K562 (cell line): Measurements from ENCODE around the gene OR7D2. TPM values are rescaled to one million over a fixed set of nuclear protein-coding genes. Genes with fewer than 3 reads are reported as not detected.

ENCODE experiments used
- ATAC-seq: fragments of 200-7000 bp; cut with Tn5 transposase; 3 replicates; pipeline ENCODE4 v1.9.1; 2020; ENCODE audit warnings: moderate library complexity
- BruUV-seq: library from RNA; stranded (reverse); fragments of 400-500 nt; replicated peaks from 2 replicates; lab custom pipeline; 2021; lab: Mats Ljungman, UMichigan
- CTCF ChIA-PET: fragments of 300-600 bp; formaldehyde crosslinking; extraction: SDS; loops from one replicate; lab custom pipeline; 2021; ENCODE audit warnings: low intra/inter-chr PET ratio; lab: Yijun Ruan, JAX
- POLR2A ChIA-PET: fragments of 300-600, 350-650 bp; sonication (Branson Sonifier 250); formaldehyde crosslinking; extraction: SDS; loops from one replicate; lab custom pipeline; 2021; ENCODE audit warnings: antibody characterized with exemption, inconsistent platforms; lab: Yijun Ruan, JAX
- DNase-seq, 4 experiments: peaks; one replicate each; pipeline versions ENCODE4 v3.0.0 to v3.0.0-alpha.2; 2011 to 2018; ENCODE audit warnings: low spot score in 3 of 4, mixed read lengths in 3 of 4; ENCODE audit errors: extremely low read depth in 1 of 4
- FAIRE-seq: peaks from 2 replicates; lab custom pipeline; 2011; peaks lifted over from hg19 to GRCh38; lab: Jason Lieb, UNC
- H2AFZ ChIP-seq: 2 replicates; pipeline ENCODE4 v1.6.0; 2011; ENCODE audit warnings: low read depth, low read length, control low read depth, inconsistent platforms
- H3K27ac ChIP-seq: fragments of 200-600 bp; 3 replicates; pipeline ENCODE4 v1.8.0; 2011; ENCODE audit warnings: low read depth, mild to moderate bottlenecking, control low read depth, inconsistent platforms, low read length, moderate library complexity, mixed read lengths; ENCODE audit errors: extremely low read depth
- H3K27me3 ChIP-seq, 2 experiments: fragments of 300-600 bp in 1 of 2; 2 replicates in 1 of 2; 3 replicates in 1 of 2; pipeline versions ENCODE4 v1.6.0 to v1.8.0; 2011; ENCODE audit warnings: inconsistent platforms in 2 of 2, low read length in 2 of 2, mild to moderate bottlenecking in 1 of 2, mixed read lengths in 1 of 2, moderate library complexity in 1 of 2; ENCODE audit not compliant: control insufficient read depth in 2 of 2, insufficient read depth in 2 of 2
- H3K36me3 ChIP-seq: fragments of 300-600 bp; 3 replicates; pipeline ENCODE4 v1.8.0; 2011; ENCODE audit warnings: mild to moderate bottlenecking, low read length, inconsistent platforms; ENCODE audit not compliant: control insufficient read depth, insufficient read depth
- H3K4me1 ChIP-seq, 2 experiments: fragments of 200-600 bp in 1 of 2; replicated peaks in 1 of 2; 2 replicates in 1 of 2; 3 replicates in 1 of 2; pipeline versions ENCODE4 v1.5.1 to v1.8.0; 2011; ENCODE audit warnings: inconsistent platforms in 2 of 2, low read length in 2 of 2, mild to moderate bottlenecking in 1 of 2, mixed read lengths in 1 of 2, moderate library complexity in 1 of 2; ENCODE audit not compliant: control insufficient read depth in 2 of 2, insufficient read depth in 2 of 2
- H3K4me2 ChIP-seq: 2 replicates; pipeline ENCODE4 v1.6.1; 2011; ENCODE audit warnings: low read length, control low read depth, inconsistent platforms, mixed read lengths; ENCODE audit not compliant: insufficient read depth
- H3K4me3 ChIP-seq: fragments of 200-600 bp; sonication (generic), shearing (Covaris generic); 2 replicates; pipeline ENCODE4 v1.5.1; 2016; ENCODE audit warnings: control low read depth, inconsistent platforms
- H3K79me2 ChIP-seq: fragments of 200-600 bp; 3 replicates; pipeline ENCODE4 v1.8.0; 2011; ENCODE audit warnings: low read length, inconsistent platforms; ENCODE audit not compliant: control insufficient read depth, insufficient read depth
- H3K9ac ChIP-seq, 2 experiments: 2 replicates each; pipeline versions ENCODE4 v1.6.0 to v1.6.1; 2011; ENCODE audit warnings: low read depth in 2 of 2, low read length in 2 of 2, control low read depth in 1 of 2, inconsistent platforms in 1 of 2, mild to moderate bottlenecking in 1 of 2, mixed read lengths in 1 of 2; ENCODE audit not compliant: insufficient read depth in 1 of 2
- H3K9me1 ChIP-seq: one replicate; pipeline ENCODE4 v1.6.0; 2011; ENCODE audit warnings: inconsistent platforms, mild to moderate bottlenecking, low read length, moderate library complexity; ENCODE audit not compliant: control insufficient read depth, insufficient read depth
- H3K9me3 ChIP-seq: replicated peaks from 2 replicates; pipeline ENCODE4 v1.5.1; 2011; ENCODE audit warnings: low read depth, low read length, inconsistent platforms; ENCODE audit not compliant: control insufficient read depth, insufficient read depth
- H4K20me1 ChIP-seq: replicated peaks from 2 replicates; pipeline ENCODE4 v1.6.1; 2011; ENCODE audit warnings: low read length, inconsistent platforms, mixed read lengths; ENCODE audit not compliant: control insufficient read depth, insufficient read depth
- CLOCK ChIP-seq: fragments of 250-450 bp; sonication (Bioruptor Pico); IDR thresholded peaks from 2 replicates; pipeline ENCODE4 v1.4.0; 2020; ENCODE audit warnings: mild to moderate bottlenecking, moderate library complexity, borderline replicate concordance
- ETV6 ChIP-seq, 3 experiments: fragments of 150-350 bp in 1 of 3; sonication (generic) in 1 of 3; formaldehyde crosslinking in 1 of 3; IDR thresholded peaks; 2 replicates each; pipeline versions ENCODE4 v1.6.1 to v1.8.0; 2014 to 2022; ENCODE audit warnings: borderline replicate concordance in 2 of 3, low read depth in 2 of 3, antibody characterized with exemption in 1 of 3, low read length in 1 of 3, mild to moderate bottlenecking in 1 of 3, missing genetic modification reagents in 1 of 3
- HIVEP1 ChIP-seq: fragments of 250-450 bp; sonication (Bioruptor Pico); IDR thresholded peaks from 2 replicates; pipeline ENCODE4 v1.4.0; 2020; ENCODE audit warnings: mild to moderate bottlenecking
- HSF4 ChIP-seq: fragments of 250-450 bp; sonication (Bioruptor Pico); IDR thresholded peaks from 2 replicates; pipeline ENCODE4 v2.1.2; 2022; ENCODE audit warnings: mild to moderate bottlenecking, moderate library complexity, borderline replicate concordance
- MEF2D ChIP-seq: conservative IDR thresholded peaks from 2 replicates; pipeline ENCODE4 v1.6.1; 2016; ENCODE audit warnings: low read depth, missing genetic modification characterization, missing compliant biosample characterization
- MTF1 ChIP-seq: fragments of 250-450 bp; sonication (Bioruptor Pico); IDR thresholded peaks from 2 replicates; pipeline ENCODE4 v1.9.0; 2021; ENCODE audit warnings: moderate library complexity, mild to moderate bottlenecking, inconsistent platforms, borderline replicate concordance
- PTRF ChIP-seq: fragments of 450-650 bp; IDR thresholded peaks from 2 replicates; pipeline ENCODE4 v1.6.1; 2016; ENCODE audit warnings: mild to moderate bottlenecking, missing genetic modification characterization, missing compliant biosample characterization
- SRSF7 ChIP-seq: fragments of 200-400 bp; formaldehyde crosslinking; optimal IDR thresholded peaks from 2 replicates; pipeline ENCODE3; 2017; ENCODE audit warnings: mild to moderate bottlenecking, low read depth, low read length
- YY1 ChIP-seq, 3 experiments: IDR thresholded peaks; 2 replicates each; pipeline ENCODE4 v1.6.1; 2011; ENCODE audit warnings: low read length in 2 of 3, mild to moderate bottlenecking in 2 of 3, moderate library complexity in 2 of 3, borderline replicate concordance in 1 of 3, control low read depth in 1 of 3, low read depth in 1 of 3; ENCODE audit not compliant: insufficient read depth in 3 of 3, insufficient replicate concordance in 2 of 3, control insufficient read depth in 1 of 3, insufficient read length in 1 of 3; ENCODE audit errors: extremely low read depth in 1 of 3
- ZNF644 ChIP-seq: fragments of 200-800 bp; sonication (Bioruptor generic); IDR thresholded peaks from 2 replicates; pipeline ENCODE4 v1.6.1; 2016; ENCODE audit warnings: low read depth, missing genetic modification characterization, missing compliant biosample characterization
- ZNF76 ChIP-seq: fragments of 250-450 bp; sonication (Bioruptor Pico); IDR thresholded peaks from 2 replicates; pipeline ENCODE4 v1.4.0; 2020; ENCODE audit warnings: mild to moderate bottlenecking, moderate library complexity, borderline replicate concordance
- WGBS: fragments of 100-300 bp; shearing (Covaris generic); methylation state at CpG from one replicate; pipeline ENCODE4 v1.1.6; 2016; ENCODE audit warnings: low coverage, mixed read lengths; ENCODE audit not compliant: insufficient coverage; ENCODE audit errors: missing lambda C conversion rate; 5-methylcytosine and 5-hydroxymethylcytosine counted together
- in situ Hi-C: fragments of 300-500 bp; cut with MboI; formaldehyde crosslinking; loops from 4 replicates; pipeline ENCODE4 v1.15.0; 2018; ENCODE audit warnings: inconsistent platforms, mixed read lengths
- intact Hi-C: fragments of 100-400 bp; cut with micrococcal nuclease; formaldehyde crosslinking; loops from 2 replicates; pipeline ENCODE4 v1.14.2; 2022
- polyA plus RNA-seq, 8 experiments: library from polyadenylated mRNA; depleted of rRNA in 4 of 8; stranded (reverse) in 5 of 8; unstranded in 3 of 8; fragments of >200 nt; fragmentation: Nextera tagmentation in 2 of 8; fragmentation: Illumina TruSeq in 1 of 8; extraction: Ambion mirVana in 2 of 8; extraction: Trizol in 1 of 8; gene quantifications; 2 replicates each; pipeline versions ENCODE4 v1.2.1 to v1.2.3, GENCODE V29; 2011 to 2014; ENCODE audit warnings: inconsistent platforms in 1 of 8, missing spikeins in 1 of 8
- total RNA-seq, 7 experiments: library from RNA; depleted of rRNA in 6 of 7; stranded (reverse); fragments of >200 nt in 6 of 7; fragmentation: Illumina TruSeq in 2 of 7; extraction: Trizol in 2 of 7; gene quantifications; 2 replicates each; pipeline versions ENCODE4 v1.2.1 to v1.2.3, GENCODE V29; 2011 to 2021; ENCODE audit warnings: low replicate concordance in 1 of 7
- TF ChIP-seq, protein P1 (sequence below), 2 experiments: IDR thresholded peaks; 2 replicates each; pipeline ENCODE4 v1.6.1; 2011; ENCODE audit warnings: borderline replicate concordance in 1 of 2, control low read depth in 1 of 2, low read depth in 1 of 2, low read length in 1 of 2, mild to moderate bottlenecking in 1 of 2, mixed read lengths in 1 of 2, moderate library complexity in 1 of 2; ENCODE audit not compliant: insufficient read depth in 1 of 2, insufficient read length in 1 of 2, poor library complexity in 1 of 2, severe bottlenecking in 1 of 2; ENCODE audit errors: extremely low read depth in 1 of 2
- TF ChIP-seq, protein P2 (sequence below): fragments of 250-450 bp; sonication (Bioruptor Pico); IDR thresholded peaks from 2 replicates; pipeline ENCODE4 v1.8.0; 2022; ENCODE audit warnings: inconsistent platforms, mild to moderate bottlenecking, moderate library complexity, borderline replicate concordance

The OR7D2 gene
- total and polyA plus RNA-seq, 9 of the 15 experiments (the other 6 are each of a cell fraction or from before 2014, with no cell fraction given) = 0.05 to 0.75 (median 0.45) TPM

DNA sequence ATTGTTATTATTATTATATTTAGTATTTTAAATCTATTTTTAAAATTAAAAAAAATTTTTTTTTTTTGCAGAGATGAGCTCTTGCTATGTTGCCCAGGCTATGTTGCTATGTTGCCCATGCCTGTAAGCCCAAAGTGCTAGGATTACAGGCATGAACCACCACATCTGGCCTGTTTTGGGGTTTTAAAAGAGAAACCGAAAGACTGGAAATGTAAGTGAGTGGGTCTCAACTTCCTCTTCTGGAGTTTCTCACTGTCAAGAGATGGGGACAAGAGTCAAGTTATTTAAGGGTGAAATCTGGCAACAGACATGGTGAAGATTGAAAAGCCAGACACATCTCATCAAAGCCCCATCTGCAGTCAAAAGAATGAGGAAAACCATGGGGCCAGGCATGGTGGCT, 47.8 kb upstream of the OR7D2 start:
- Histone ChIP-seq H3K4me3 (no peak overlapping the region), H3K27me3 (peaks cover 0 to 6% of the 10 kb centered on the region in 2 experiments; a peak in 2 of 5 replicates), H3K79me2 (no peaks in the 10 kb centered on the region), H3K4me2 (no peak overlapping the region), H3K9me3 (no peaks in the 10 kb centered on the region), H2AFZ (no peak overlapping the region)
- WGBS = 47% methylated on average over 1 of the region's 1 CpG
- in situ Hi-C loops = loop anchor here (10.0 kb wide), 2 partner anchors 494 to 664 kb away; partner anchors contain the start of gene ZNF561
- TF ChIP-seq MTF1 (CRISPR knock-in tag) (no peak), MEF2D (no peak), YY1 (IDR thresholded peaks at IDR 0.05; ENCODE audit: borderline replicate concordance in 1 of 3, control insufficient read depth in 1 of 3, extremely low read depth in 1 of 3, insufficient read depth in 3 of 3, insufficient read length in 1 of 3, insufficient replicate concordance in 2 of 3, low read depth in 1 of 3, low read length in 2 of 3) (no peak), ZNF644 (no peak), ZNF76 (CRISPR knock-in tag) (no peak), CLOCK (CRISPR knock-in tag) (no peak), SRSF7 (no peak), PTRF (tag) (no peak), HSF4 (no peak), ETV6 (IDR thresholded peaks at IDR 0.05; ENCODE audit: borderline replicate concordance in 1 of 2, low read depth in 2 of 2, low read length in 1 of 2) (no peak), ETV6 (CRISPR knock-in tag; IDR thresholded peaks at IDR 0.05; ENCODE audit: borderline replicate concordance) (no peak), HIVEP1 (CRISPR knock-in tag) (no peak)
- TF ChIP-seq, protein P1, sequence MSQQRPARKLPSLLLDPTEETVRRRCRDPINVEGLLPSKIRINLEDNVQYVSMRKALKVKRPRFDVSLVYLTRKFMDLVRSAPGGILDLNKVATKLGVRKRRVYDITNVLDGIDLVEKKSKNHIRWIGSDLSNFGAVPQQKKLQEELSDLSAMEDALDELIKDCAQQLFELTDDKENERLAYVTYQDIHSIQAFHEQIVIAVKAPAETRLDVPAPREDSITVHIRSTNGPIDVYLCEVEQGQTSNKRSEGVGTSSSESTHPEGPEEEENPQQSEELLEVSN (IDR thresholded peaks at IDR 0.05; ENCODE audit: borderline replicate concordance in 1 of 2, extremely low read depth in 1 of 2, insufficient read depth in 1 of 2, insufficient read length in 1 of 2, low read depth in 1 of 2, low read length in 1 of 2, poor library complexity in 1 of 2, severe bottlenecking in 1 of 2) = no peak
- TF ChIP-seq, protein P2, sequence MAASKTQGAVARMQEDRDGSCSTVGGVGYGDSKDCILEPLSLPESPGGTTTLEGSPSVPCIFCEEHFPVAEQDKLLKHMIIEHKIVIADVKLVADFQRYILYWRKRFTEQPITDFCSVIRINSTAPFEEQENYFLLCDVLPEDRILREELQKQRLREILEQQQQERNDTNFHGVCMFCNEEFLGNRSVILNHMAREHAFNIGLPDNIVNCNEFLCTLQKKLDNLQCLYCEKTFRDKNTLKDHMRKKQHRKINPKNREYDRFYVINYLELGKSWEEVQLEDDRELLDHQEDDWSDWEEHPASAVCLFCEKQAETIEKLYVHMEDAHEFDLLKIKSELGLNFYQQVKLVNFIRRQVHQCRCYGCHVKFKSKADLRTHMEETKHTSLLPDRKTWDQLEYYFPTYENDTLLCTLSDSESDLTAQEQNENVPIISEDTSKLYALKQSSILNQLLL (CRISPR knock-in tag) = no peak
- TF ChIP-seq, all 486 proteins: peak for 0
- POLR2A ChIA-PET = interaction anchor here (1.2 kb wide), 1 partner anchor 624 kb away, joined by 3 read pairs; no protein-coding TSS in a partner anchor
- no peak for DNase-seq
- intact Hi-C loops = no loop called here
- H4K20me1 ChIP-seq = no peaks in the 10 kb centered on the region
- no peaks in the 10 kb centered on the region for H3K4me1 ChIP-seq
- H3K27ac ChIP-seq = no peak overlapping the region
- ATAC-seq = no peak
- H3K9ac ChIP-seq = no peak overlapping the region
- no peaks in the 10 kb centered on the region for H3K36me3 ChIP-seq
- FAIRE-seq = no peak
- CTCF ChIA-PET = no interaction called here
- H3K9me1 ChIP-seq = no peaks in the 10 kb centered on the region
- BruUV-seq = no TSS peak
